GM18526 (cell line): ENCODE measurements around the gene DIAPH3.

ENCODE experiments used
- POLR2A ChIP-seq: IDR thresholded peaks from 3 replicates; pipeline ENCODE4 v1.6.1; 2011; ENCODE audit not compliant: insufficient read length; ENCODE audit errors: extremely low read depth

The DIAPH3 gene

GRCh38 chr13:59776924-59777690 lies 386.6 kb downstream of the DIAPH3 start:
- no peak for TF ChIP-seq POLR2A

- TF ChIP-seq POLR2A, result no peak
Observed at GRCh38 chr13:59774491-59774971, 389.2 kb downstream of the DIAPH3 start.

- no peak for TF ChIP-seq POLR2A
Observed at GRCh38 chr13:59771272-59771671, 392.5 kb downstream of the DIAPH3 start.

GRCh38 chr13:59770451-59770850 lies 393.3 kb downstream of the DIAPH3 start:
- TF ChIP-seq POLR2A, result no peak

GRCh38 chr13:59766236-59766635 lies 397.5 kb downstream of the DIAPH3 start:
- TF ChIP-seq POLR2A, result no peak

- no peak for TF ChIP-seq POLR2A
Observed at GRCh38 chr13:59755632-59756290, 408.0 kb downstream of the DIAPH3 start.

- TF ChIP-seq POLR2A, result no peak
Observed at GRCh38 chr13:59754411-59754810, 409.3 kb downstream of the DIAPH3 start.

- no peak for TF ChIP-seq POLR2A
Observed at GRCh38 chr13:59750860-59751259, 412.9 kb downstream of the DIAPH3 start.

- TF ChIP-seq POLR2A, result no peak
Observed at GRCh38 chr13:59748046-59748445, 415.7 kb downstream of the DIAPH3 start.

GRCh38 chr13:59747529-59747928 lies 416.2 kb downstream of the DIAPH3 start:
- TF ChIP-seq POLR2A, result no peak

- TF ChIP-seq POLR2A, result no peak
Observed at GRCh38 chr13:59746291-59746962, 417.3 kb downstream of the DIAPH3 start.

GRCh38 chr13:59745392-59745788 lies 418.3 kb downstream of the DIAPH3 start:
- no peak for TF ChIP-seq POLR2A

- TF ChIP-seq POLR2A, result no peak
Observed at GRCh38 chr13:59744747-59745391, 418.9 kb downstream of the DIAPH3 start.

- no peak for TF ChIP-seq POLR2A
Observed at GRCh38 chr13:59743195-59743594, 420.5 kb downstream of the DIAPH3 start.

- TF ChIP-seq POLR2A, result no peak
Observed at GRCh38 chr13:59742467-59742866, 421.3 kb downstream of the DIAPH3 start.
